Endothelial cell of umbilical vein (primary cell): Measurements from ENCODE around the gene ZC2HC1C. TPM values are rescaled to one million over a fixed set of nuclear protein-coding genes. Genes with fewer than 3 reads are reported as not detected.

Experiments used
- BruUV-seq: library from RNA; stranded (reverse); fragments of 400-500 nt; replicated peaks from 2 replicates; lab custom pipeline; 2021; lab: Mats Ljungman, UMichigan
- CTCF ChIA-PET: fragments of 300-600, 350-600 bp; sonication (Branson Sonifier 250); formaldehyde crosslinking; loops from one replicate; lab custom pipeline; 2021; ENCODE audit warnings: antibody characterized with exemption, inconsistent platforms; lab: Charles Lee
- POLR2A ChIA-PET: fragments of 300-600, 350-600 bp; sonication (Branson Sonifier 250); formaldehyde crosslinking; loops from one replicate; lab custom pipeline; 2021; ENCODE audit warnings: antibody characterized with exemption, inconsistent platforms; lab: Charles Lee
- DNase-seq: peaks from one replicate; pipeline ENCODE4 v3.0.0-alpha.2; 2011; ENCODE audit warnings: low read depth, low spot score
- FAIRE-seq: peaks from 2 replicates; lab custom pipeline; 2011; peaks lifted over from hg19 to GRCh38; lab: Jason Lieb, UNC
- H2AFZ ChIP-seq: 2 replicates; pipeline ENCODE4 v1.6.0; 2012; ENCODE audit warnings: low read depth, low read length, control low read depth, inconsistent platforms
- H3K27ac ChIP-seq: 2 replicates; pipeline ENCODE4 v1.5.1; 2011; ENCODE audit warnings: low read depth, mild to moderate bottlenecking, control low read depth, low read length, moderate library complexity; ENCODE audit not compliant: insufficient read depth
- H3K27me3 ChIP-seq, 2 experiments: 2 replicates each; pipeline versions ENCODE4 v1.6.0 to v1.6.1; 2011; ENCODE audit warnings: low read length in 2 of 2, mixed read lengths in 1 of 2; ENCODE audit not compliant: control insufficient read depth in 2 of 2, insufficient read depth in 2 of 2
- H3K36me3 ChIP-seq, 2 experiments: 2 replicates in 1 of 2; 3 replicates in 1 of 2; pipeline ENCODE4 v1.5.1; 2011; ENCODE audit warnings: low read length in 2 of 2, mild to moderate bottlenecking in 1 of 2, moderate library complexity in 1 of 2; ENCODE audit not compliant: control insufficient read depth in 2 of 2, insufficient read depth in 2 of 2; ENCODE audit errors: extremely low read depth in 1 of 2
- H3K4me1 ChIP-seq: 3 replicates; pipeline ENCODE4 v1.5.1; 2011; ENCODE audit warnings: mild to moderate bottlenecking, low read length; ENCODE audit not compliant: control insufficient read depth, insufficient read depth; ENCODE audit errors: extremely low read depth
- H3K4me2 ChIP-seq: 2 replicates; pipeline ENCODE4 v1.6.1; 2011; ENCODE audit warnings: low read length, control low read depth, mixed read lengths; ENCODE audit not compliant: insufficient read depth
- H3K4me3 ChIP-seq, 3 experiments: fragments of 200-600 bp in 1 of 3; sonication (generic), shearing (Covaris generic) in 1 of 3; replicated peaks in 1 of 3; 2 replicates each; pipeline ENCODE4 v1.5.1; 2011 to 2016; ENCODE audit warnings: control low read depth in 3 of 3, low read length in 3 of 3, mild to moderate bottlenecking in 2 of 3, inconsistent platforms in 1 of 3, low read depth in 1 of 3, moderate library complexity in 1 of 3; ENCODE audit not compliant: insufficient read depth in 1 of 3
- H3K79me2 ChIP-seq: 2 replicates; pipeline ENCODE4 v1.6.0; 2012; ENCODE audit warnings: low read length, inconsistent platforms; ENCODE audit not compliant: control insufficient read depth, insufficient read depth
- H3K9ac ChIP-seq: replicated peaks from 2 replicates; pipeline ENCODE3; 2011; ENCODE audit warnings: low read length, control low read depth; ENCODE audit not compliant: insufficient read depth; ENCODE audit errors: extremely low read depth
- H3K9me1 ChIP-seq: replicated peaks from 3 replicates; pipeline ENCODE4 v1.6.0; 2011; ENCODE audit warnings: mild to moderate bottlenecking, low read length; ENCODE audit not compliant: control insufficient read depth, insufficient read depth; ENCODE audit errors: extremely low read depth
- H3K9me3 ChIP-seq: replicated peaks from 2 replicates; pipeline ENCODE4 v1.5.1; 2012; ENCODE audit warnings: low read length, inconsistent platforms; ENCODE audit not compliant: control insufficient read depth, insufficient read depth
- H4K20me1 ChIP-seq: replicated peaks from 2 replicates; pipeline ENCODE3; 2011; ENCODE audit warnings: mild to moderate bottlenecking, low read length; ENCODE audit not compliant: control insufficient read depth, insufficient read depth; ENCODE audit errors: extremely low read depth
- FOS ChIP-seq: IDR thresholded peaks from 2 replicates; pipeline ENCODE4 v1.6.1; 2011; ENCODE audit warnings: mild to moderate bottlenecking, low read length, moderate library complexity, borderline replicate concordance; ENCODE audit not compliant: insufficient read depth
- GATA2 ChIP-seq: IDR thresholded peaks from 2 replicates; pipeline ENCODE4 v1.7.0; 2011; ENCODE audit warnings: low read depth, mild to moderate bottlenecking, moderate library complexity, mixed read lengths, low read length; ENCODE audit not compliant: insufficient read length, insufficient read depth
- JUN ChIP-seq: IDR thresholded peaks from 2 replicates; pipeline ENCODE4 v1.6.1; 2011; ENCODE audit warnings: borderline replicate concordance, low read depth; ENCODE audit not compliant: insufficient read length, insufficient read depth
- MYC ChIP-seq: IDR thresholded peaks from one replicate; pipeline ENCODE4 v1.6.1; 2011; ENCODE audit warnings: mild to moderate bottlenecking, low read depth, low read length
- POLR2AphosphoS5 ChIP-seq: IDR thresholded peaks from 2 replicates; pipeline ENCODE4 v1.6.1; 2012; ENCODE audit warnings: low read depth, mild to moderate bottlenecking, control low read depth, low read length, moderate library complexity; ENCODE audit not compliant: insufficient read depth
- dilution Hi-C: fragments of 300-500 bp; cut with MboI; formaldehyde crosslinking; loops from one replicate; pipeline ENCODE4 v1.15.0; 2019; ENCODE audit warnings: low sequenced_read_pairs; ENCODE audit not compliant: extremely low pct_ligation_motif_present
- intact Hi-C: fragments of 100-400 bp; cut with micrococcal nuclease; formaldehyde crosslinking; loops from one replicate; pipeline ENCODE4 v1.10.0; 2022
- polyA plus RNA-seq, 4 experiments: library from polyadenylated mRNA; depleted of rRNA in 3 of 4; stranded (reverse) in 3 of 4; unstranded in 1 of 4; fragments of >200 nt; gene quantifications; 2 replicates each; pipeline versions ENCODE4 v1.2.1 to v1.2.3, GENCODE V29; 2011 to 2012; ENCODE audit warnings: missing spikeins in 1 of 4
- total RNA-seq: library from RNA; stranded (reverse); gene quantifications from 2 replicates; pipeline ENCODE4 v1.2.3, GENCODE V29; 2021
- TF ChIP-seq, protein P1 (sequence below): IDR thresholded peaks from 2 replicates; pipeline ENCODE4 v1.6.1; 2011; ENCODE audit not compliant: insufficient read depth, insufficient read length
- TF ChIP-seq, protein P2 (sequence below), 2 donors: IDR thresholded peaks; 1 replicate in 1 of 2; 2 replicates in 1 of 2; pipeline ENCODE4 v1.5.1; 2011; ENCODE audit warnings: low read length in 2 of 2, mild to moderate bottlenecking in 2 of 2, moderate library complexity in 2 of 2, control low read depth in 1 of 2, inconsistent platforms in 1 of 2, low read depth in 1 of 2; ENCODE audit not compliant: insufficient read depth in 1 of 2; ENCODE audit errors: extremely low read depth in 1 of 2

ZC2HC1C gene
- total and polyA plus RNA-seq, 2 donors (not counting 3 experiments of a cell fraction or from before 2014, with no cell fraction given): 0.84 to 0.91 TPM

DNA sequence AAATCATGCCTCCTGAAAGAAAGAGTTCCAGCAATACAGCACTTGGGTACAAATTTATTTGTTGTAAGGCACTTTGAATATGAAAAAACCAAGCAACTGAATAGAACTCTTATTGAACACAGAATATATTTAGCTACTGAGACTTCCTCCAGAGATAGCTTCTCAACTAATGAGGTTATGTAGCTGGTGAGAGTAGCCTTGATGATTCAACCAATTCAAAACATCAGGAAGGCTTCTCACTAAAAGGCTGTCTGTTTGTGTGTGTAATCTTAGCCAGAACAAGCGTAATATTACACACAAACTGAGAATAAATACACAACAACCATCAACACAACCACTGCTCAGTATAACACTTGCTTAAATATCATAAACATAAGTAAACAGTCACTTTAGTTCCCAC lies 46.3 kb upstream of the ZC2HC1C start:
- peak; percentile 19 for TF ChIP-seq FOS
- TF ChIP-seq, protein P1, sequence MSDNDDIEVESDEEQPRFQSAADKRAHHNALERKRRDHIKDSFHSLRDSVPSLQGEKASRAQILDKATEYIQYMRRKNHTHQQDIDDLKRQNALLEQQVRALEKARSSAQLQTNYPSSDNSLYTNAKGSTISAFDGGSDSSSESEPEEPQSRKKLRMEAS: no peak
- peak overlapping the region; percentile 5 for H3K27ac ChIP-seq

DNA sequence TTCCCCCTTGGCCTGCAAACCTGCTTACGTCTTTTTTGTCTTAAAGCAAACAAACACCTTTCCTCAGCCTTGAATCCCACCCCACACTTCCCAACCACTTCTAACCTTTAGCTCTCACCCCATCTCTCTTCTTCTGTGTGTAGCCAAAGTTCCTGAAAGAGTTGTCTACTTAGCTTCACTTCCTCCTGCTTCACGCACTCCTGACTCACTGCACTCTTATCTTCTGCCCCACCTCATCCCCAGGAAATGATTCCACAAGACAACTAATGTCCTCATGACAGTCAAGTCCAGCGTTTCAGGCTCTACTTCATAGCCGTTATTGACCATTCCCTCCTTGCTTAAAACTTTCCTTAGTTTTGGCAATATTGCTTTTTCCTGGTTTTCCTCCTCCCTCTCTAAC lies 44.4 kb upstream of the ZC2HC1C start:
- intact Hi-C loops: no loop called here
- Histone ChIP-seq H3K4me1 (peaks cover 23% of the 10 kb centered on the region), H3K4me2 (peak overlapping the region; percentile 53), H3K9me1 (no peaks in the 10 kb centered on the region), H3K27me3 (no peaks in the 10 kb centered on the region), H3K9ac (no peak overlapping the region), H3K27ac (peak overlapping the region; percentile 76), H3K4me3 (no peak overlapping the region), H2AFZ (peak overlapping the region; percentile 7), H4K20me1 (no peaks in the 10 kb centered on the region), H3K36me3 (peaks cover 0 to under 1% of the 10 kb centered on the region in 2 experiments), H3K79me2 (no peaks in the 10 kb centered on the region), H3K9me3 (no peaks in the 10 kb centered on the region)
- ChIA-PET CTCF (interaction anchor here (0.9 to 5.7 kb wide), 13 partner anchors 9 to 164 kb away, joined by 3 to 25 read pairs (median 6); partner anchors contain the start of genes ACYP1 and ZC2HC1C), POLR2A (interaction anchor here (0.9 kb wide), 1 partner anchor 70 kb away, joined by 5 read pairs; the partner anchor contains the start of gene PGF)
- TF ChIP-seq GATA2 (peak; percentile 97), POLR2AphosphoS5 (peak; percentile 83), FOS (peak; percentile 95), JUN (peak; percentile 76), MYC (no peak)
- TF ChIP-seq, protein P2, sequence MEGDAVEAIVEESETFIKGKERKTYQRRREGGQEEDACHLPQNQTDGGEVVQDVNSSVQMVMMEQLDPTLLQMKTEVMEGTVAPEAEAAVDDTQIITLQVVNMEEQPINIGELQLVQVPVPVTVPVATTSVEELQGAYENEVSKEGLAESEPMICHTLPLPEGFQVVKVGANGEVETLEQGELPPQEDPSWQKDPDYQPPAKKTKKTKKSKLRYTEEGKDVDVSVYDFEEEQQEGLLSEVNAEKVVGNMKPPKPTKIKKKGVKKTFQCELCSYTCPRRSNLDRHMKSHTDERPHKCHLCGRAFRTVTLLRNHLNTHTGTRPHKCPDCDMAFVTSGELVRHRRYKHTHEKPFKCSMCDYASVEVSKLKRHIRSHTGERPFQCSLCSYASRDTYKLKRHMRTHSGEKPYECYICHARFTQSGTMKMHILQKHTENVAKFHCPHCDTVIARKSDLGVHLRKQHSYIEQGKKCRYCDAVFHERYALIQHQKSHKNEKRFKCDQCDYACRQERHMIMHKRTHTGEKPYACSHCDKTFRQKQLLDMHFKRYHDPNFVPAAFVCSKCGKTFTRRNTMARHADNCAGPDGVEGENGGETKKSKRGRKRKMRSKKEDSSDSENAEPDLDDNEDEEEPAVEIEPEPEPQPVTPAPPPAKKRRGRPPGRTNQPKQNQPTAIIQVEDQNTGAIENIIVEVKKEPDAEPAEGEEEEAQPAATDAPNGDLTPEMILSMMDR (IDR thresholded peaks at IDR 0.05; ENCODE audit: extremely low read depth in 1 of 2, insufficient read depth in 1 of 2, low read depth in 1 of 2, low read length in 2 of 2): no peak
- TF ChIP-seq, protein P1: no peak
- BruUV-seq: no TSS peak
- DNase-seq (peak; percentile 84), FAIRE-seq (peak; percentile 89)
- dilution Hi-C loops: no loop called here

More for the DNA sequence above, 46.3 kb upstream of the ZC2HC1C start:
- no peaks in the 10 kb centered on the region for H3K79me2 ChIP-seq
- H3K9ac ChIP-seq: no peak overlapping the region
- no peaks in the 10 kb centered on the region for H3K9me3 ChIP-seq
- no peaks in the 10 kb centered on the region for H4K20me1 ChIP-seq
- no TSS peak for BruUV-seq
- intact Hi-C loops (no loop called here), dilution Hi-C loops (no loop called here)
- ChIA-PET CTCF (interaction anchor here (0.6 to 5.7 kb wide), 17 partner anchors 10 to 117 kb away, joined by 3 to 25 read pairs (median 4); partner anchors contain the start of genes ACYP1, RPS6KL1 and ZC2HC1C), POLR2A (no interaction called here)
- DNase-seq: no peak
- H3K4me2 ChIP-seq: no peak overlapping the region
- H3K4me3 ChIP-seq: no peak overlapping the region
- no peak overlapping the region for H2AFZ ChIP-seq
- no peaks in the 10 kb centered on the region for H3K9me1 ChIP-seq
- no peak for FAIRE-seq
- peaks cover 0 to 6% of the 10 kb centered on the region in 2 experiments for H3K36me3 ChIP-seq
- no peaks in the 10 kb centered on the region for H3K27me3 ChIP-seq
- H3K4me1 ChIP-seq: peaks cover 20% of the 10 kb centered on the region
